Measurements from ENCODE around the gene MTFMT. TPM values are rescaled to one million over a fixed set of nuclear protein-coding genes. Genes with fewer than 3 reads are reported as not detected.
A peak's percentile ranks its signal among the peaks of the same experiment; 100 is the strongest.
"Not testable (repeated sequence)": the region's sequence is repeated elsewhere in the genome, so short reads cannot be mapped to it uniquely, and the experiment has no call there.

Gene MTFMT
- total RNA-seq (1 to 10 TPM; 3.3 to 6.6 (median 4.4) TPM), polyA plus RNA-seq (1 to 10 TPM; 1.9 to 3.5 TPM)

DNA sequence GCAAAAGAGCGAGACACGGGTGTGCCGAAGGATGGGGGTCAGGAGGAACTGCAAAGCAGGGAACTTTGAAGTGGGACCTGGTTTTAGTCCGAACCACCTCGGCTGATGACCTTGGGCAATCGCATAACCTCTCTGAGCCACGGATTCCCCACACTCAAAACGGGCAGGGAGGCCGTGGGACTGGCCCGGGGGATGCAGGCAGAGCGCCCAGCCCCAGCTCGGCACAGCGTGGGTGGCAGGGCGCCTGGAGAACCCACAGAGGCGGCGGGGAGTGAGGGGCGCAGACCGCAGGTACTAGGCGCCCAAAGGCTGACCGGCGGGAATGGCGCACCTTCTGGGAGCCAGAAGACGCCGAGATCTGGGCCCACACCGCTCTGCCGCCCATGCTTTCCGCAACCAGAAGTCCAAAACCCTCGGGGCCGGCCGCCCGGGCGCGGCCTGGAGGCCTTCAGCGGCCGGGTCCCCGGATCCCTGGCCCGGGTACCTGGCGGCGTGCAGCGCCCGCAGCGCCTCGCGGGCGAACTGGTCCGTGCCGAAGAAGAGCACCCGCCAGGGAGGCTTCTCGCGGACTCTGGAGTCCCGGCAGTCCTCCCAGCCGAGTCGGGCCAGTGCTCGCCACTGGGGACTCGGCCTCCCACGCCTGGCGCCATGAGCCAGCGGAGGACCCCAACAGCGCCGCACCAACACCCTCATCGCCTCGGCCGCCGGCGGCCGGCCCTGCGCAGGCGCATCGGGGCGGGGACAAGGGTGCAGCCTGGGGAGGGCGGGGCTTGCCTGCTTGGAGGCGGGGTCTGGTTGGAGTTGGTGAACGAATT, at the start of gene MTFMT:
MTFMT (minus strand) TSS at position 719 of the 815 bp plus-strand sequence; CDS start at position 693, 26 bp downstream.
- peak within 1 kb of the TSS in 2 of 4 donors; percentile 8 to 41 for H3K27ac ChIP-seq
- H3K27me3 ChIP-seq = no peaks in the 10 kb centered on the region
- 0 to 1% methylated on average over 49 to 73 of the region's 73 CpGs for WGBS, 2 donors
- ATAC-seq (peak; percentile 96 to 98 (median 96)), DNase-seq (peak; percentile 85 to 97 (median 92)), FAIRE-seq (no peak)
- H3K9me3 ChIP-seq = no peaks in the 10 kb centered on the region
- TF ChIP-seq, protein P1, sequence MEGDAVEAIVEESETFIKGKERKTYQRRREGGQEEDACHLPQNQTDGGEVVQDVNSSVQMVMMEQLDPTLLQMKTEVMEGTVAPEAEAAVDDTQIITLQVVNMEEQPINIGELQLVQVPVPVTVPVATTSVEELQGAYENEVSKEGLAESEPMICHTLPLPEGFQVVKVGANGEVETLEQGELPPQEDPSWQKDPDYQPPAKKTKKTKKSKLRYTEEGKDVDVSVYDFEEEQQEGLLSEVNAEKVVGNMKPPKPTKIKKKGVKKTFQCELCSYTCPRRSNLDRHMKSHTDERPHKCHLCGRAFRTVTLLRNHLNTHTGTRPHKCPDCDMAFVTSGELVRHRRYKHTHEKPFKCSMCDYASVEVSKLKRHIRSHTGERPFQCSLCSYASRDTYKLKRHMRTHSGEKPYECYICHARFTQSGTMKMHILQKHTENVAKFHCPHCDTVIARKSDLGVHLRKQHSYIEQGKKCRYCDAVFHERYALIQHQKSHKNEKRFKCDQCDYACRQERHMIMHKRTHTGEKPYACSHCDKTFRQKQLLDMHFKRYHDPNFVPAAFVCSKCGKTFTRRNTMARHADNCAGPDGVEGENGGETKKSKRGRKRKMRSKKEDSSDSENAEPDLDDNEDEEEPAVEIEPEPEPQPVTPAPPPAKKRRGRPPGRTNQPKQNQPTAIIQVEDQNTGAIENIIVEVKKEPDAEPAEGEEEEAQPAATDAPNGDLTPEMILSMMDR (IDR thresholded peaks at IDR 0.05) = no peak
- H3K4me3 ChIP-seq = peak within 1 kb of the TSS; percentile 65 to 98 (median 84)
- peaks cover 0 to 15% (median 7%) of the 10 kb centered on the region in 3 donors for H3K4me1 ChIP-seq
- intact Hi-C loops (cut with DNase I) = no loop called here
- H3K36me3 ChIP-seq = no peaks in the 10 kb centered on the region

DNA sequence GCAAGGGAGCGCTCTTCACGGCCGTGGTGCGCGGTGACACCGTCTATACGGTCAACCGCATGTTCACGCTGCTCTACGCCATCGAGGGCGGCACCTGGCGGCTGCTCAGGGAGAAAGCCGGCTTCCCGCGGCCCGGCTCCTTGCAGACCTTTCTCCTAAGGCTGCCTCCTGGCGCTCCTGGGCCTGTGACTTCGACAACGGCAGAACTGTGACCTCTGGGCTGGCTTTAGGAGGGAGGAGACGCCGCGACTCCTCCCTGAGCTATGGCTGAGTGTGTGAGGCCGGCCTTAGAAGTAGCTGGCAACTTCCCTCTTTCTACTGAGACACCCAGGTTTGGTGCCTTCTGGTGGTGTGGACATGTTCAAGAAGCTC, 48.5 kb upstream of the MTFMT start:
- DNase-seq (peak; percentile 27 to 85 (median 56)), FAIRE-seq (no peak), ATAC-seq (peak; percentile 61 to 89 (median 86))
- Histone ChIP-seq H3K27me3 (no peaks in the 10 kb centered on the region), H3K27ac (no peak overlapping the region), H3K36me3 (no peaks in the 10 kb centered on the region), H3K4me3 (no peak overlapping the region), H3K4me1 (no peaks in the 10 kb centered on the region), H3K9me3 (no peaks in the 10 kb centered on the region)
- intact Hi-C loops (cut with DNase I) = no loop called here
- 14 to 16% methylated on average over 24 of the region's 24 CpGs for WGBS, 2 donors
- TF ChIP-seq, protein P1 (IDR thresholded peaks at IDR 0.05) = peak in 2 of 4 donors; percentile 22 to 34

DNA sequence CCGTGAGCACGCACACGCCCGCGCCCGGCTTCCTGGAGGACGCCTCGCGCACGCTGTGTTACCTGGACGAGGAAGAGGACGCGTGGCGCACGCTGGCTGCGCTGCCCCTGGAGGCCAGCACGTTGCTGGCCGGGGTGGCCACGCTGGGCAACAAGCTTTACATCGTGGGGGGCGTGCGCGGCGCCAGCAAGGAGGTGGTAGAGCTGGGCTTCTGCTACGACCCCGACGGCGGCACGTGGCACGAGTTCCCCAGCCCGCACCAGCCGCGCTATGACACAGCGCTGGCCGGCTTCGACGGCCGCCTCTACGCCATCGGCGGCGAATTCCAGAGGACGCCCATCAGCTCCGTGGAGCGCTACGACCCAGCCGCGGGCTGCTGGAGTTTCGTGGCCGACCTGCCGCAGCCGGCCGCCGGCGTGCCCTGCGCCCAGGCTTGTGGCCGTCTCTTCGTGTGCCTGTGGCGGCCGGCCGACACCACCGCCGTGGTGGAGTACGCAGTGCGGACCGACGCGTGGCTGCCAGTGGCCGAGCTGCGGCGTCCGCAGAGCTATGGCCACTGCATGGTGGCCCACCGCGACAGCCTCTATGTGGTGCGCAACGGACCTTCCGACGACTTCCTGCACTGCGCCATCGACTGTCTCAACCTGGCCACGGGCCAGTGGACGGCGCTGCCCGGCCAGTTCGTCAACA, 48.0 kb upstream of the MTFMT start:
- H3K36me3 ChIP-seq = no peaks in the 10 kb centered on the region
- no peak overlapping the region for H3K27ac ChIP-seq
- no peaks in the 10 kb centered on the region for H3K9me3 ChIP-seq
- FAIRE-seq (no peak), ATAC-seq (peak in 1 of 4 donors; percentile 16), DNase-seq (peak in 1 of 6 donors; percentile 52)
- TF ChIP-seq, protein P1 (IDR thresholded peaks at IDR 0.05) = no peak
- no peaks in the 10 kb centered on the region for H3K4me1 ChIP-seq
- H3K27me3 ChIP-seq = no peaks in the 10 kb centered on the region
- H3K4me3 ChIP-seq = no peak overlapping the region
- 43 to 48% methylated on average over 62 to 85 of the region's 85 CpGs for WGBS, 2 donors
- intact Hi-C loops (cut with DNase I) = no loop called here

DNA sequence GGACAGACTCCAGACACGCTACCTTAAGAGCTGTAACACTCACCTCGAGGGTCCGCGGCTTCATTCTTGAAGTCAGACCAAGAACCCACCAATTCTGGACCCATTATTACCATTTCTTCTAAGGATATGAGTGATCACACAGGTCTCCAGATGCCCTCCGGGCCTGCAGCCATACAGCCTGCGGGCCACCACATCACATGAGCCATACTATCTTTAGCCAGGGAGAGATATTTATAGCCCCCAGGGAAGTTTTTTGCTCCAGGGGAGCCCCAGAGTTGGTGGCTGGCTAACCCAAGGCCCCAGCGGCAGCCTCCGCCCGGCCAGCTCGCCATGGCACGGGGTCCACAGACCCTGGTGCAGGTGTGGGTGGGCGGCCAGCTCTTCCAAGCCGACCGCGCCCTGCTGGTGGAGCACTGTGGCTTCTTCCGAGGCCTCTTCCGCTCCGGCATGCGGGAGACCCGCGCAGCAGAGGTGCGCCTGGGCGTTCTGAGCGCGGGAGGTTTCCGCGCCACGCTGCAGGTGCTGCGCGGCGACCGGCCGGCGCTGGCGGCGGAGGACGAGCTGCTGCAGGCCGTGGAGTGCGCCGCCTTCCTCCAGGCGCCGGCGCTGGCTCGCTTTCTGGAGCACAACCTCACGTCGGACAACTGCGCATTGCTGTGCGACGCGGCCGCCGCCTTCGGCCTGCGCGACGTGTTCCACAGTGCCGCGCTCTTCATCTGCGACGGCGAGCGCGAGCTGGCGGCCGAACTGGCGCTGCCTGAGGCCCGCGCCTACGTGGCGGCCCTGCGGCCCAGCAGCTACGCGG, 47.2 kb upstream of the MTFMT start, which contains the start of gene KBTBD13:
KBTBD13 (plus strand) TSS at position 261 of the 805 bp plus-strand sequence; CDS start at position 331, 70 bp downstream.
- peak in 1 of 6 donors; percentile 46 for DNase-seq
- Histone ChIP-seq H3K4me3 (no peak within 1 kb of the TSS), H3K27ac (no peak within 1 kb of the TSS), H3K36me3 (no peaks in the 10 kb centered on the region), H3K9me3 (no peaks in the 10 kb centered on the region), H3K4me1 (no peaks in the 10 kb centered on the region), H3K27me3 (no peaks in the 10 kb centered on the region)
- 55 to 58% methylated on average over 71 to 73 of the region's 73 CpGs for WGBS, 2 donors
- intact Hi-C loops (cut with DNase I) = no loop called here
- TF ChIP-seq, protein P1 (IDR thresholded peaks at IDR 0.05) = no peak
- no peak for ATAC-seq
- no peak for FAIRE-seq

DNA sequence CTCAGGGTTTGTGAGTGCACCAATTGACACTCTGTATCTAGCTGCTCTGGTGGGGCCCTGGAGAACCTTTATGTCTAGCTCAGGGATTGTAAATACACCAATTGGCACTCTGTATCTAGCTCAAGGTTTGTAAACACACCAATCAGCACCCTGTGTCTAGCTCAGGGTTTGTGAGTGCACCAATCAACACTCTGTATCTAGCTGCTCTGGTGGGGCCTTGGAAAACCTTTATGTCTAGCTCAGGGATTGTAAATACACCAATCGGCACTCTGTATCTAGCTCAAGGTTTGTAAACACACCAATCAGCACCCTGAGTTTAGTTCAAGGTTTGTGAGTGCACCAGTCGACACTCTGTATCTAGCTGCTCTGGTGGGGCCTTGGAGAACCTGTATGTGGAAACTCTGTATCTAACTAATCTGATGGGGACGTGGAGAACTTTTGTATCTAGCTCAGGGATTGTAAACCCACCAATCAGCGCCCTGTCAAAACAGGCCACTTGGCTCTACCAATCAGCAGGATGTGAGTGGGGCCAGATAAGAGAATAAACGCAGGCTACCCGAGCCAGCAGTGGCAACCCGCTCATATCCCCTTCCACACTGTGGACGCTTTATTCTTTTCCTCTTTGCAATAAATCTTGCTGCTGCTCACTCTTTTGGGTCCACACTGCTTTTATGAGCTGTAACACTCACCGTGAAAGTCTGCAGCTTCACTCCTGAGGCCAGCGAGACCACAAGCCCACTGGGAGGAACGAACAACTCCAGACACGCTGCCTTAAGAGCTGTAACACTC, 46.4 kb upstream of the MTFMT start:
- 73 to 76% methylated on average over 12 of the region's 12 CpGs for WGBS, 2 donors
- H3K36me3 ChIP-seq; intact Hi-C loops (cut with DNase I); DNase-seq; FAIRE-seq; H3K4me3 ChIP-seq; H3K27me3 ChIP-seq; ATAC-seq; H3K27ac ChIP-seq; H3K9me3 ChIP-seq; H3K4me1 ChIP-seq: not testable (repeated sequence)

DNA sequence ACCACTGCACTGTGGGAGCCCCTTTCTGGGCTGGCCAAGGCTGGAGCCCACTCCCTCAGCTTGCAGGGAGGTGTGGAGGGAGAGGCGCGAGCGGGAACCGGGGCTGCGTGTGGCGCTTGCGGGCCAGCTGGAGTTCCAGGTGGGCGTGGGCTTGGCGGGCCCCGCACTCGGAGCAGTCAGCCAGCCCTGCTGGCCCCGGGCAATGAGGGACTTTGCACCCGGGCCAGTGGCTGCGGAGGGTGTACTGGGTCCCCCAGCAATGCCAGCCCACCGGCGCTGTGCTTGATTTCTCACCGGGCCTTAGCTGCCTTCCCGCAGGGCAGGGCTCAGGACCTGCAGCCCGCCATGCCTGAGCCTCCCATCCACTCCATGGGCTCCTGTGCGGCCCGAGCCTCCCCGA, 45.5 kb upstream of the MTFMT start:
- 87 to 93% methylated on average over 9 to 20 of the region's 22 CpGs for WGBS, 2 donors
- H3K9me3 ChIP-seq; H3K27ac ChIP-seq; FAIRE-seq; DNase-seq; H3K4me3 ChIP-seq; H3K36me3 ChIP-seq; H3K4me1 ChIP-seq; intact Hi-C loops (cut with DNase I); ATAC-seq; H3K27me3 ChIP-seq: not testable (repeated sequence)
